Activated CD4-positive, alpha-beta T cell treated with anti-CD3 and anti-CD28 coated beads, Interleukin-2, amount 50 U/mL, for 1 hour (primary cell): ENCODE data around the gene FAM53B.
"Not testable (repeated sequence)": the region's sequence is repeated elsewhere in the genome, so short reads cannot be mapped to it uniquely, and the experiment has no call there.

Experiments
- DNase-seq: peaks from one replicate; pipeline ENCODE4 v3.0.0-alpha.2; 2020

FAM53B gene

GRCh38 chr10:124624466-124624865 is 119.7 kb downstream of the FAM53B start:
- no peak for DNase-seq

GRCh38 chr10:124624006-124624405 is 120.2 kb downstream of the FAM53B start:
- DNase-seq, result no peak

GRCh38 chr10:124622866-124623536 is 121.2 kb downstream of the FAM53B start:
- DNase-seq, result no peak

- no peak for DNase-seq
These were observed 122.0 kb downstream of the FAM53B start for GRCh38 chr10:124622158-124622557.

- DNase-seq, result no peak
These were observed 122.5 kb downstream of the FAM53B start for GRCh38 chr10:124621637-124622036.

- DNase-seq, result no peak
These were observed 124.2 kb downstream of the FAM53B start for GRCh38 chr10:124619802-124620490.

- DNase-seq, result no peak
These were observed 125.0 kb downstream of the FAM53B start for GRCh38 chr10:124619195-124619594.

- DNase-seq, result no peak
These were observed 125.6 kb downstream of the FAM53B start for GRCh38 chr10:124618470-124619073.

- DNase-seq, result no peak
These were observed 127.4 kb downstream of the FAM53B start for GRCh38 chr10:124616836-124617130.

GRCh38 chr10:124616040-124616835 is 127.9 kb downstream of the FAM53B start:
- DNase-seq, result no peak

GRCh38 chr10:124615259-124615658 is 128.9 kb downstream of the FAM53B start:
- DNase-seq, result no peak

- no peak for DNase-seq
These were observed 130.0 kb downstream of the FAM53B start for GRCh38 chr10:124614003-124614659.

- DNase-seq, result peak; percentile 19
These were observed 131.3 kb downstream of the FAM53B start for GRCh38 chr10:124612611-124613498.

- peak; percentile 16 for DNase-seq
These were observed 132.4 kb downstream of the FAM53B start for GRCh38 chr10:124611738-124612137.

GRCh38 chr10:124610851-124611250 is 133.3 kb downstream of the FAM53B start:
- DNase-seq, result not testable (repeated sequence)

- not testable (repeated sequence) for DNase-seq
These were observed 134.0 kb downstream of the FAM53B start for GRCh38 chr10:124610186-124610585.

- no peak for DNase-seq
These were observed 134.5 kb downstream of the FAM53B start for GRCh38 chr10:124609698-124610097.

- no peak for DNase-seq
These were observed 136.0 kb downstream of the FAM53B start for GRCh38 chr10:124608093-124608721.

GRCh38 chr10:124607693-124608092 is 136.5 kb downstream of the FAM53B start:
- DNase-seq, result no peak

- no peak for DNase-seq
These were observed 137.4 kb downstream of the FAM53B start for GRCh38 chr10:124606822-124607221.
